Panc1 (cell line): Measurements from ENCODE around the gene ASPSCR1. TPM values are rescaled to one million over a fixed set of nuclear protein-coding genes. Genes with fewer than 3 reads are reported as not detected.

ENCODE experiments used
- ATAC-seq: fragments of 200-7000 bp; cut with Tn5 transposase; 2 replicates; pipeline ENCODE4 v1.9.1; 2020; ENCODE audit warnings: mild to moderate bottlenecking, moderate library complexity
- BruUV-seq: library from RNA; stranded (reverse); fragments of 400-500 nt; replicated peaks from 2 replicates; lab custom pipeline; 2021; lab: Mats Ljungman, UMichigan
- CTCF ChIA-PET: fragments of 300-600 bp; sonication (Branson Sonifier 250); formaldehyde crosslinking; loops from one replicate; lab custom pipeline; 2022; ENCODE audit warnings: antibody characterized with exemption; lab: Charles Lee
- POLR2A ChIA-PET: fragments of 300-600 bp; sonication (Branson Sonifier 250); formaldehyde crosslinking; loops from one replicate; lab custom pipeline; 2022; ENCODE audit warnings: antibody characterized with exemption; lab: Charles Lee
- DNase-seq: peaks from one replicate; pipeline ENCODE4 v3.0.0-alpha.2; 2010; ENCODE audit warnings: low read depth, low spot score
- H3K27ac ChIP-seq: 2 replicates; pipeline ENCODE4 v1.5.1; 2011; ENCODE audit warnings: mild to moderate bottlenecking, low read length, inconsistent platforms
- H3K27me3 ChIP-seq: fragments of 200-500 bp; sonication (Bioruptor generic); 2 replicates; pipeline ENCODE4 v1.6.0; 2014; ENCODE audit warnings: low read length, inconsistent platforms; ENCODE audit not compliant: control insufficient read depth, insufficient read depth
- H3K36me3 ChIP-seq: fragments of 200-500 bp; sonication (Bioruptor generic); 2 replicates; pipeline ENCODE4 v1.5.1; 2014; ENCODE audit warnings: inconsistent platforms, mild to moderate bottlenecking, low read length, moderate library complexity; ENCODE audit not compliant: control insufficient read depth, insufficient read depth
- H3K4me1 ChIP-seq: 2 replicates; pipeline ENCODE4 v1.5.1; 2011; ENCODE audit warnings: inconsistent platforms, mild to moderate bottlenecking, low read length, moderate library complexity; ENCODE audit not compliant: control insufficient read depth, insufficient read depth
- H3K4me3 ChIP-seq, 2 experiments: 2 replicates each; pipeline ENCODE4 v1.5.1; 2011 to 2012; ENCODE audit warnings: low read depth in 2 of 2, low read length in 2 of 2, mild to moderate bottlenecking in 2 of 2, inconsistent platforms in 1 of 2, moderate library complexity in 1 of 2
- H3K9me3 ChIP-seq: fragments of 200-500 bp; sonication (Bioruptor generic); 2 replicates; pipeline ENCODE4 v1.5.1; 2014; ENCODE audit warnings: low read depth, mild to moderate bottlenecking, inconsistent platforms, low read length, moderate library complexity; ENCODE audit not compliant: control insufficient read depth, insufficient read depth
- CTCF ChIP-seq: fragments of 450-650 bp; IDR thresholded peaks from 2 replicates; pipeline ENCODE4 v1.5.1; 2017; ENCODE audit warnings: mild to moderate bottlenecking
- POLR2AphosphoS5 ChIP-seq: IDR thresholded peaks from 2 replicates; pipeline ENCODE4 v1.6.1; 2012; ENCODE audit warnings: mild to moderate bottlenecking, low read depth, low read length, moderate library complexity
- REST ChIP-seq, 2 experiments: IDR thresholded peaks; 2 replicates each; pipeline ENCODE4 v1.6.1; 2011 to 2012; ENCODE audit warnings: low read depth in 2 of 2, control low read depth in 1 of 2, low read length in 1 of 2, mild to moderate bottlenecking in 1 of 2, moderate library complexity in 1 of 2; ENCODE audit not compliant: insufficient read depth in 1 of 2
- SIN3A ChIP-seq: IDR thresholded peaks from 2 replicates; pipeline ENCODE4 v1.6.1; 2012; ENCODE audit warnings: low read depth, mild to moderate bottlenecking, low read length, moderate library complexity, borderline replicate concordance; ENCODE audit not compliant: insufficient read depth
- TCF7L2 ChIP-seq: IDR thresholded peaks from 2 replicates; pipeline ENCODE4 v1.6.1; 2011; ENCODE audit warnings: mild to moderate bottlenecking, low read depth, low read length, inconsistent platforms
- in situ Hi-C: cut with HindIII; loops from 2 replicates; pipeline ENCODE4 v1.10.0; 2016; ENCODE audit warnings: low sequenced_read_pairs, low pct_unique_long_range_greater_than_20kb
- intact Hi-C: fragments of 100-400 bp; cut with micrococcal nuclease; formaldehyde crosslinking; loops from one replicate; pipeline ENCODE4 v1.10.0; 2022; ENCODE audit not compliant: unreplicated experiment
- total RNA-seq: library from RNA; stranded (reverse); gene quantifications from one replicate; pipeline ENCODE4 v1.2.1, GENCODE V29; 2021; ENCODE audit not compliant: unreplicated experiment

Gene ASPSCR1
- total RNA-seq, 1 experiment from 2014 or later, result 64.7 TPM

- ATAC-seq, result peak; percentile 32
- Histone ChIP-seq H3K27me3 (no peaks in the 10 kb centered on the region), H3K36me3 (peaks cover 3% of the 10 kb centered on the region; the same call in 1 of the 2 replicates), H3K4me3 (peak overlapping the region; percentile 77 to 88), H3K27ac (peak overlapping the region; percentile 90), H3K9me3 (no peaks in the 10 kb centered on the region), H3K4me1 (peaks cover 17% of the 10 kb centered on the region)
- intact Hi-C loops (no loop called here), in situ Hi-C loops (no loop called here)
- ChIA-PET POLR2A (no interaction called here), CTCF (no interaction called here)
- BruUV-seq, result no TSS peak
- TF ChIP-seq REST (IDR thresholded peaks at IDR 0.05; ENCODE audit: insufficient read depth in 1 of 2, low read depth in 2 of 2, low read length in 1 of 2), result no peak
- TF ChIP-seq SIN3A, result no peak
- TF ChIP-seq TCF7L2, result no peak
- TF ChIP-seq POLR2AphosphoS5, result no peak
- TF ChIP-seq CTCF, result no peak
- DNase-seq, result no peak
Measured at GRCh38 chr17:82065193-82065637, 87.8 kb downstream of the ASPSCR1 start.

- ATAC-seq, result peak; percentile 83
- Histone ChIP-seq H3K9me3 (no peaks in the 10 kb centered on the region), H3K4me1 (peaks cover 17% of the 10 kb centered on the region), H3K27ac (peak within 1 kb of the TSS; percentile 92), H3K36me3 (peaks cover 3% of the 10 kb centered on the region; the same call in 1 of the 2 replicates), H3K27me3 (no peaks in the 10 kb centered on the region), H3K4me3 (peak within 1 kb of the TSS; percentile 77 to 88)
- CTCF ChIA-PET, result no interaction called here
- intact Hi-C loops, result no loop called here
- in situ Hi-C loops, result no loop called here
- no TSS peak for BruUV-seq
- no peak for DNase-seq
- POLR2A ChIA-PET, result no interaction called here
- TF ChIP-seq POLR2AphosphoS5 (peak; percentile 61; the same call in 1 of the 2 replicates), CTCF (no peak), TCF7L2 (peak; percentile 54; the same call in 1 of the 2 replicates), SIN3A (no peak), REST (IDR thresholded peaks at IDR 0.05; ENCODE audit: insufficient read depth in 1 of 2, low read depth in 2 of 2, low read length in 1 of 2) (no peak)
Measured at GRCh38 chr17:82065638-82066303, 88.3 kb downstream of the ASPSCR1 start, which contains the start of gene DUS1L. DUS1L (minus strand) TSS chr17:82065804; CDS start chr17:82065059, 745 bp downstream.
